HL-60 (cell line): ENCODE results near the gene KISS1R.

Source experiments
- CTCF ChIP-seq: IDR thresholded peaks from one replicate; pipeline ENCODE4 v1.5.1; 2011; ENCODE audit warnings: low read length, control low read depth, inconsistent platforms; ENCODE audit not compliant: insufficient read depth
- GABPA ChIP-seq: IDR thresholded peaks from 2 replicates; pipeline ENCODE4 v1.6.1; 2012; ENCODE audit warnings: low read depth
- POLR2AphosphoS5 ChIP-seq: IDR thresholded peaks from 2 replicates; pipeline ENCODE4 v1.6.1; 2012; ENCODE audit warnings: low read depth
- REST ChIP-seq: IDR thresholded peaks from 2 replicates; pipeline ENCODE4 v1.6.1; 2012; ENCODE audit warnings: low read depth; ENCODE audit not compliant: insufficient replicate concordance
- SPI1 ChIP-seq: IDR thresholded peaks from 2 replicates; pipeline ENCODE4 v1.6.1; 2012; ENCODE audit warnings: low read depth, mild to moderate bottlenecking, borderline replicate concordance

GRCh38 chr19:871446-872265, 45.5 kb upstream of the KISS1R start:
- TF ChIP-seq CTCF = no peak
- no peak for TF ChIP-seq GABPA
- TF ChIP-seq REST = no peak
- no peak for TF ChIP-seq POLR2AphosphoS5
- no peak for TF ChIP-seq SPI1
